ENCODE results near the gene AEBP2. TPM values are rescaled to one million over a fixed set of nuclear protein-coding genes. Genes with fewer than 3 reads are reported as not detected.

Gene AEBP2
- total and polyA plus RNA-seq, 9 of the 15 experiments (the other 6 are each of a cell fraction or from before 2014, with no cell fraction given), result 5.7 to 43.7 (median 10.3) TPM

- TF ChIP-seq ZBTB40 (IDR thresholded peaks at IDR 0.05), result no peak
- TF ChIP-seq ZBTB40 (CRISPR knock-in tag; IDR thresholded peaks at IDR 0.05), result no peak
- no peak for TF ChIP-seq AFF1 (IDR thresholded peaks at IDR 0.05; ENCODE audit: low read depth in 1 of 2, partially characterized antibody in 2 of 2)
- TF ChIP-seq CHD4 (IDR thresholded peaks at IDR 0.05; ENCODE audit: insufficient read depth, insufficient replicate concordance, low read depth, low read length, poor library complexity, severe bottlenecking), result no peak
- no peak for TF ChIP-seq ZSCAN29 (IDR thresholded peaks at IDR 0.05)
- TF ChIP-seq BMI1 (IDR thresholded peaks at IDR 0.05; ENCODE audit: low read length), result no peak
Observed at GRCh38 chr12:19398376-19399363, 40.6 kb upstream of the AEBP2 start (continued).

Measured in K562 (cell line).